Right ventricle myocardium inferior (tissue), 1 donor: Measurements from ENCODE around the gene PGM5. TPM values are rescaled to one million over a fixed set of nuclear protein-coding genes. Genes with fewer than 3 reads are reported as not detected.

ENCODE experiments used
- ATAC-seq: fragments of 200-7000 bp; cut with Tn5 transposase; one replicate; pipeline ENCODE4 v1.9.1; 2020; ENCODE audit warnings: mild to moderate bottlenecking, moderate library complexity
- DNase-seq: peaks from one replicate; pipeline ENCODE4 v3.0.0; 2021; ENCODE audit errors: missing footprints
- intact Hi-C: fragments of 100-400 bp; cut with DNase I; formaldehyde crosslinking; loops from one replicate; pipeline ENCODE4 v1.11.0; 2022
- total RNA-seq: library from RNA; stranded (reverse); fragmentation: NEBNext Ultra II Directional; extraction: Animal tissue kit (Norgen Biotek cat#: 25700); gene quantifications from one replicate; pipeline ENCODE4 v1.2.1, GENCODE V29; 2021
- donor health status: DM: no; HTN: yes; CAD: no; lungs with severe emphysema.

Gene PGM5
- total RNA-seq, 1 donor from 2014 or later = 151 TPM

DNA sequence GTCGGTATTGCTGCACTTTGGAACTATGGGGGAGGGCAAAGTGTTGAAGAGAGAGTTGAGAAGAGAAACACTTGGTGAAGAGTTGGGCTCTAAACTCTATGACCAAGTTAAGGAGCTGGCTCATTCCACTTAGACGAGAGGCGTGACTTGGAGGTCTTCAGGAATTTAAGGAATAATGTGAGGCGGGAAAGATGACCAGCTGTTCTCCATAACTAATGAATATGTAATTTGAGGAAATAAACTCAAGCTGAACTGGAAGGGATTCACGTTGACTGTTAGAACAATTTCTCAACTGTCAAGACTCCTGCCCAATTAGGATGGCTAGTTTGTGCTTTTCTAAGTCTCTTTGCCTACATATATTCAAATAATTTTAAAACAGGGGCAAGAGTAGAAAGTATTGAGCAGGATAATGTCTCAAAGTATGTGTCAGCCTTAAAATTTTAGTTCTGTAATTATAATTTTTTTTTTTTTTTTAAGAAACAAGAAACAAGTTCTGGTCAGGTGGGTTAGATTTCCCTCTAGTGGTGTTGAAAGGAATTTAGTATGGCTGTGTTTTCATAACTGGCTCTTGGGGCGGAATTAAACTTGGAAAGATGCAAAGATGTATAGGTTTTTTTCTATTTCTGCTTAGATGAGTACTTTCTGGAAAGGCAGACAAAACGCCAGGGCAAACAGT, 150.9 kb downstream of the PGM5 start:
- DNase-seq (no peak), ATAC-seq (peak; percentile 57)
- intact Hi-C loops = loop anchor here (5.0 to 10.0 kb wide), 2 partner anchors 55 to 152 kb away; partner anchors contain the start of gene PGM5

DNA sequence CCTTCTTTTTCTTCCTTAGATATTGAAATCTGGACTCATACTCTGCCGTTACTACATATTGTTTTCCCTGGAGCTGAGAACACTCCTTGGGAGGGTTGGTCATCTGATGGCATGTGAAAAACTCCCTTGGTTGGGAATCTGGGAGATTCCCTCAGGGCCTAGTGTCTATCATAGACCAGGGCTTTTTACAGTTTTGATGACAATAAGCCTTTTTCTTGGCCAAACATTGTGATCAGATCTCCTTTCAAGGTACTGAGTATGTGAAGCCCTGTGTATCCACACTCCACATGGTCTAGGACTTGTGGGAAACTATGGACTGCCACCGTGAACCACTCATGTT, 151.4 kb downstream of the PGM5 start:
- DNase-seq (no peak), ATAC-seq (no peak)
- intact Hi-C loops = loop anchor here (5.0 to 10.0 kb wide), 2 partner anchors 55 to 153 kb away; partner anchors contain the start of gene PGM5

GRCh38 chr9:68508547-68508946, 152.1 kb downstream of the PGM5 start:
- no peak for ATAC-seq
- no peak for DNase-seq
- intact Hi-C loops = loop anchor here (5.0 to 10.0 kb wide), 2 partner anchors 54 to 154 kb away; partner anchors contain the start of gene PGM5

- intact Hi-C loops = loop anchor here (5.0 to 10.0 kb wide), 2 partner anchors 53 to 155 kb away; partner anchors contain the start of gene PGM5
- DNase-seq = no peak
- no peak for ATAC-seq
Measured at GRCh38 chr9:68509689-68510088, 153.3 kb downstream of the PGM5 start.

- no peak for ATAC-seq
- intact Hi-C loops = no loop called here
Measured at GRCh38 chr9:68513385-68513784, 157.0 kb downstream of the PGM5 start.

GRCh38 chr9:68513981-68514380, 157.6 kb downstream of the PGM5 start:
- DNase-seq = no peak
- ATAC-seq = no peak
- intact Hi-C loops = no loop called here

More at GRCh38 chr9:68513385-68513784, 157.0 kb downstream of the PGM5 start:
- no peak for DNase-seq

- intact Hi-C loops = no loop called here
- peak; percentile 31 for ATAC-seq
- DNase-seq = no peak
Measured at GRCh38 chr9:68515326-68516017, 159.1 kb downstream of the PGM5 start.

- ATAC-seq = peak; percentile 44
- intact Hi-C loops = no loop called here
- no peak for DNase-seq
Measured at GRCh38 chr9:68522131-68522530, 165.7 kb downstream of the PGM5 start.

GRCh38 chr9:68522954-68523353, 166.5 kb downstream of the PGM5 start:
- DNase-seq (no peak), ATAC-seq (no peak)
- intact Hi-C loops = no loop called here

- ATAC-seq (no peak), DNase-seq (no peak)
- intact Hi-C loops = no loop called here
Measured at GRCh38 chr9:68523367-68523936, 167.0 kb downstream of the PGM5 start.

DNA sequence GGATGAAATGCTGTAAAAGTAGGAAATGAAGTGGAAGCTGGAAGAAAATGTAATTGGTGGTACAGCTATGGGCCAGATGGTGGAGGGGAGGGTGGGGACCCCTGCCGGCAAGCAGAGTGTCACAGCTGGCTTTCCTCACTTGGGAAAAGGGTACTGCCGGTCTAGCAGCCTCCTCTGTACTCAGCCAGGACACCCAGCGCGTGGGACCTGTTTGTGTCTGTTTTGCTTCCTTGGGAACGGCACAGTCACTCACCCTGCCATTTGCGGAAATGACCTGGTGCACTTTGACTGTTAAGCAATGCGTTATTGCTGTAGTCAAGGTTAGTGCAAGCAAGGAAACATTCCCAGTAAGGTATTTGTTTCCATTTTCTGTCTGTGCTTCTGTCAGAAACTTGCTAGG, 174.2 kb downstream of the PGM5 start:
- peak; percentile 98 for ATAC-seq
- DNase-seq = peak; percentile 84
- intact Hi-C loops = no loop called here

- ATAC-seq = no peak
- no peak for DNase-seq
- intact Hi-C loops = no loop called here
Measured at GRCh38 chr9:68532131-68532530, 175.7 kb downstream of the PGM5 start.

- ATAC-seq (no peak), DNase-seq (no peak)
- intact Hi-C loops = loop anchor here (1.0 kb wide), 1 partner anchor 88 kb away; no protein-coding TSS in a partner anchor
Measured at GRCh38 chr9:68533678-68534077, 177.3 kb downstream of the PGM5 start.

GRCh38 chr9:68536876-68537615, 180.6 kb downstream of the PGM5 start:
- ATAC-seq = peak; percentile 22
- intact Hi-C loops = loop anchor here (5.0 kb wide), 1 partner anchor 35 kb away; no protein-coding TSS in a partner anchor
- DNase-seq = no peak

GRCh38 chr9:68537616-68537880, 181.1 kb downstream of the PGM5 start:
- DNase-seq (no peak), ATAC-seq (no peak)
- intact Hi-C loops = loop anchor here (5.0 kb wide), 1 partner anchor 35 kb away; no protein-coding TSS in a partner anchor

DNA sequence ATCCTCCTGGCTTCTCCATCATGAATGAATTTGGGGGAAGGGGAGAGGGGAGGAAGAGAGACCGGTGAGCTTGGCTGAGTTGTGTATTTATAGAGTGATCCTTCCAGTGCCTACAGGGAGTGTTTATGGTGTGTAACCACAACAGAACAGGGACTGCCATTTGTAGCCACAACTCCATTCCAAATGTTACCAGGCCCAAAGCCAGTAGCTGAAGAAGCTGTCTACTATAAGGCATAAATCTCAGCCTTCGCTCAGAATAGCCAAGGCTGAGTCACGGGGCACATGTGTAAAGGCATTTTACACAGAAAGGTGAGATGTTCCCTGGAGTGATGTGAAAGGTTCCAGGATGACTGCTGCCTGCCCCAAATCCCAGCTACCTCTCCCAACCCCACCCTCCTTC, 181.8 kb downstream of the PGM5 start:
- ATAC-seq (peak; percentile 93), DNase-seq (no peak)
- intact Hi-C loops = loop anchor here (5.0 kb wide), 1 partner anchor 36 kb away; no protein-coding TSS in a partner anchor

DNA sequence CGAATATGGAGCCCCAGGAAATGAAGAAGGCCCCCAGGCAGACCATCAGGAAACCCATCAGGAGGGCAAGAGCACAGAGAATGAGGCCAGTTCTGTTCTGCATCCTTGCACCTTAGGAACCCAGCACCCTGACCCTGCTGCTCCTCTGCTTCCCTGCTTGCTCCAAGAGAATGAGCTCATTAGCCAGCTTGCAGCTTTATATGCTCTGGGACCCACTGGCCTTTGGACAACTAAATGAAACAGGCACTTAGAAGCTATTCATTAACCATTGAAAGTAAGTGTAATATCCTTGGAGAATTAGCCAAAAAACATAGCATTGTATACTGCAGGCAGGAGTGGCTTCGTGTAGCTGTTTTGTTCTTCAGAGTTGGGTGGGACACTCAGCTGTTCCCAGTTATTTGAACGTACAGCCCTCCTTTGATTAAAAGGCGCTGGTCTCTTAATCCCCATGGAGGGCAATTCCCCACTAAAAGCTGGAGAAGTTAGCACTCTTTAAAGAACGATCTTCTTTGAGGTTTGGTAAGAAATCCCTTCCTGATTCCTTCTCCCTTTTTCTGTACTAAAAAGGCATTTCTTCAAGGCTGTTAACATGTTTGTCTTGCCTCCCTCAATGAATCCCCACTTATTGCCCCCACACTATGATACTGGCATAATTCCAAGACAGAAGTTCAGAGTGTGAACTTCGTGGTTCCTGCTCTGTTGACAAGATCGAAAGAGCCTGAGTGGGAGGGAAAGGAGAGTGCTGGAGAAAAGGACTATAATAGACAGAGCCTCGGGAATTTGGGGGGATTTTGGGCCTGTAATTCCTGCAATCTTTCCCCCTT, 184.5 kb downstream of the PGM5 start, which contains the start of gene TMEM252:
TSS of gene TMEM252 (minus strand) at position 172 of the 824 bp plus-strand sequence. CDS start at position 103, 69 bp downstream.
- intact Hi-C loops = no loop called here
- DNase-seq (no peak), ATAC-seq (no peak)

GRCh38 chr9:68541568-68541967, 185.2 kb downstream of the PGM5 start:
- intact Hi-C loops = no loop called here
- no peak for ATAC-seq
- DNase-seq = no peak
